ENCODE results near the gene EYA2.
"Not testable (repeated sequence)": the region's sequence is repeated elsewhere in the genome, so short reads cannot be mapped to it uniquely, and the experiment has no call there.

Gene EYA2, protein sequence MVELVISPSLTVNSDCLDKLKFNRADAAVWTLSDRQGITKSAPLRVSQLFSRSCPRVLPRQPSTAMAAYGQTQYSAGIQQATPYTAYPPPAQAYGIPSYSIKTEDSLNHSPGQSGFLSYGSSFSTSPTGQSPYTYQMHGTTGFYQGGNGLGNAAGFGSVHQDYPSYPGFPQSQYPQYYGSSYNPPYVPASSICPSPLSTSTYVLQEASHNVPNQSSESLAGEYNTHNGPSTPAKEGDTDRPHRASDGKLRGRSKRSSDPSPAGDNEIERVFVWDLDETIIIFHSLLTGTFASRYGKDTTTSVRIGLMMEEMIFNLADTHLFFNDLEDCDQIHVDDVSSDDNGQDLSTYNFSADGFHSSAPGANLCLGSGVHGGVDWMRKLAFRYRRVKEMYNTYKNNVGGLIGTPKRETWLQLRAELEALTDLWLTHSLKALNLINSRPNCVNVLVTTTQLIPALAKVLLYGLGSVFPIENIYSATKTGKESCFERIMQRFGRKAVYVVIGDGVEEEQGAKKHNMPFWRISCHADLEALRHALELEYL

DNA sequence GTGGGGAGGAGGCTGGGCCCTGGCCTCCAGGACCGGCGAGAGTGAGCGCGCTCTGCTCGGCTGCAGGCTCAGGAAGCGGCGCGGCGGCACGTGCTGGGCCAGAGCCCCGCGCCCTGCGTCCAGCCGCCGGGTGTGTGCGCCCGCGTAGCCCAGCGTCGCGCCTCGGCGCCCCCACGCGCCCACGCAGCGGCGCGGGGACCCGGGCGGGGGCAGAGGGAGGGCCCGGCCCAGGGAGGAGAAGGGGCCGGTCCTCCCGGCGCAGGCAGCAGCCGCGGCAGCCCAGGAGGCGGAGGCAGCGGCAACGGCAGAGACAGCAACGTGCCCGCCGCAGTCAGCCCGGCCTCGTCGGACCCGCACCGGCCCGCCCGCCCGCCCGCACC, at the start of gene EYA2:
EYA2 (plus strand) TSS at position 265 of the 380 bp plus-strand sequence. CDS start 95,168 bp downstream, outside the sequence.
- DNase-seq (ENCODE audit: low read depth) = no peak

GRCh38 chr20:46844965-46845364, 49.7 kb upstream of the EYA2 start:
- DNase-seq (ENCODE audit: low read depth) = no peak

- DNase-seq (ENCODE audit: low read depth) = no peak
These were observed 45.4 kb upstream of the EYA2 start for GRCh38 chr20:46849269-46849668.

- no peak for DNase-seq (ENCODE audit: low read depth)
These were observed 44.9 kb upstream of the EYA2 start for GRCh38 chr20:46849751-46850150.

GRCh38 chr20:46850416-46850815, 44.2 kb upstream of the EYA2 start:
- no peak for DNase-seq (ENCODE audit: low read depth)

GRCh38 chr20:46850896-46851295, 43.7 kb upstream of the EYA2 start:
- no peak for DNase-seq (ENCODE audit: low read depth)

GRCh38 chr20:46851746-46852145, 42.9 kb upstream of the EYA2 start:
- DNase-seq (ENCODE audit: low read depth) = no peak

DNA sequence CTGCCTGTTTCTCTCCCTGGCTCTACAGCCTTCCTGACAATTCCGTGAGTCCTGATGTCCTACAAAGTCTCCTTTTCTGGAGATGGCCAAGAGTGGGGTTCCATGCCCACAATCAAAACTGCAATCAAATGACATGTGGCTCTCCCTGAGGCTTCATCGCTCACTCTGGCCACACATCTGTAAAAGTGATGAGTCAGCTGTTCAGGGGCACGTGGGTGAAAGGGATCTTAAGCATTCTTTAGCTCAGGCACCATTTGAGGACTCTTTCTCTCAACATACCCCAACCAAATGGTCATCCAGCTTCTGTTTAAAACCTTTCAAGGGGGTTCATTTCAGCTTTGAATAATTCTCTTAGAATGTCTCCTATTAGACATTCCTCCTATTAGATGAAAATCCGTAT, 42.3 kb upstream of the EYA2 start:
- DNase-seq (ENCODE audit: low read depth) = no peak

- DNase-seq (ENCODE audit: low read depth) = no peak
These were observed 40.7 kb upstream of the EYA2 start for GRCh38 chr20:46853926-46854325.

GRCh38 chr20:46857061-46857831, 37.4 kb upstream of the EYA2 start:
- DNase-seq (ENCODE audit: low read depth) = no peak

DNA sequence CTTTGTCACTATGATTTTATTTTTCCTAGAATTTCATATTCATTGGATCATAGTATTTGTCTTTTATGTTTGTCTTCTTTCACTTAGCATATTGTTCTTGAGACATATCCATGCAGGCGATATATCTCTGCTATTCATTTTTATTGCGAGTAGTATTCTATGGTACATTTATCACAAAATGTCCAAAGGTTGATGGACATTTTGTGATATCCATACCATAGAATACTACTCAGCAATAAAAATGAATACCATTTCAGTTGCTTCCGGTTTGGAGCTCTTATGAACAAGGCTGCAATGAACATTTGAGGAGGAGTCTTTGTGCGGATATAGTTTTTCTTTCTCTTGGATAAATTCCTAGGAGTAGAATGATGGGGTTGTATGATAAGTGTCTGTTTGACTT, 28.8 kb upstream of the EYA2 start:
- no peak for DNase-seq (ENCODE audit: low read depth)

- no peak for DNase-seq (ENCODE audit: low read depth)
These were observed 24.6 kb upstream of the EYA2 start for GRCh38 chr20:46870041-46870440.

- no peak for DNase-seq (ENCODE audit: low read depth)
These were observed 22.1 kb upstream of the EYA2 start for GRCh38 chr20:46872328-46873211.

- DNase-seq (ENCODE audit: low read depth) = no peak
These were observed 19.6 kb upstream of the EYA2 start for GRCh38 chr20:46875059-46875458.

- DNase-seq (ENCODE audit: low read depth) = no peak
These were observed 15.3 kb upstream of the EYA2 start for GRCh38 chr20:46879386-46879785.

- not testable (repeated sequence) for DNase-seq (ENCODE audit: low read depth)
These were observed 14.7 kb upstream of the EYA2 start for GRCh38 chr20:46879963-46880362.

- no peak for DNase-seq (ENCODE audit: low read depth)
These were observed 10.8 kb upstream of the EYA2 start for GRCh38 chr20:46883892-46884291.

DNA sequence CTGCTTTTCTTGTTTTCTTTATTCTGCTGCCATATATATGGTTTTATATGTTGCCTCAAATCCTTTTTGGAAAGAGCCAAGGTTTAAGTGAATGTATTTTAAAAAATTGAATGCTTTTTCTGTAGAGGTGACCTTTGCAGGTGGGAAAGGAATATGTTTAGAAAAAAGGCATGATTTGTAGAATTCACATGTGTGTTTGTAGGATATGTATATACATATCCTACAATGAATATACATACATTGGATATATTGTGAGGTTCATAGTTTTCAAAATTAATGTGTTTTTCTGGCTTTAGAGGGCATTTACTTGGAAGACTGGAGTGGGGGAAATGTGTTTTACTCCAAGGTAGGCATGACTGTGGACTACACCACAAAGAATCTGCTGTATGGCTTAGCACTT, 4.0 kb upstream of the EYA2 start:
- no peak for DNase-seq (ENCODE audit: low read depth)

DNA sequence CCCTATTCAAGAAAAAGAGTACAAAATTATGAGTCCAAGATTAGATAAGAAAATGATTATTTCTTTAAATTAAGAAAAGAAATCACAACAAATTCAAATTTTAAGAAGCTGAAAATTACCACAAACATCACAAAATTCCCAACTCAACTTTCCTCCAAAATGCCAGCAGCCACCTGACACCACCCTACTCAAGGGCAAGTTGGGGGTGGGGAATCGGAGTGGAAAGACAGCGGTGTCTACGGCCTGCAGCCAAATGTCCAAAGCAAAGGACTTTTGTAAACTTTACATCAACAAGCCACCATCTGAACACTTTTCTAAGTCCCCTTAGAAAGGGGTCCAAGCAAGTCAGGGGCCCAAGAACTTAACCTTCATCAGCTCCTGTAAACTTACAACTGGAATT, 1.6 kb upstream of the EYA2 start:
- DNase-seq (ENCODE audit: low read depth) = no peak

DNA sequence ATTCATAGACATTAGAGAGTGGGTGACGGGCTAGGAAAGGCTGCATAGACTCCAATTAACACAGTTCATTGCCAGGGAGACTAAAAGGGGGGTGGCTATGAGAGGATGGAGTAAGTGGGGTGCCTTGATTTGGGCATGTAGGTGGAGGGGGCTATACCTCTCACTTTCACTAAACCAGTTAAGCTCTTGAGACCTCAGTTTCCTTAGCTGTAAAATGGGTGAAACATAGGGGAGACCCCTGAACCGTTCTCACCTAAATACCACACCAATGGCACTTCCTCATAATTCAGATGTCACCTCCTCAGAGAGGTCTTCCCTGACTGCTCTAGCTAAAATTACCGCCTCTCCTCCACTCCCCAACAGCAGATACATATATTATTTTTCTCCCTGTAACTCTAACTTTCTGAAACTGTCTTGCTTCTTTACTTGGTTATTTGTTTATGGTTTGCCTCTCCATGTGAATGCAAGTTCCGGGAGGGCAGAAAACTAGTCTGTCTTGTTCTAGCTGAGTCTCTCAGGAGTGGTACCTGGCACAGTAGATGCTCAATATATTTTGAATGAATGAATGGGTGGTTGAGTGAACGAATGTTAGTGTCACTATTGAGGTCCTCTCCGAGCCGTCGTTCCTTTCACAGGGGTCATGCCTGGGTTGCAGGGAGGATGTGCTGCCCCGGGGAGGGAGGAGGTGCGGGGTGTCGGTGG, 615 bp upstream of the EYA2 start:
- no peak for DNase-seq (ENCODE audit: low read depth)
